Measurements from ENCODE around the gene BMAL1.

Gene BMAL1

GRCh38 chr11:13291800-13292199, 14.2 kb downstream of the BMAL1 start:
- no peak for DNase-seq (ENCODE audit: low spot score)

- DNase-seq (ENCODE audit: low spot score): no peak
Observed at GRCh38 chr11:13292970-13293369, 15.4 kb downstream of the BMAL1 start.

GRCh38 chr11:13294178-13294577, 16.6 kb downstream of the BMAL1 start:
- no peak for DNase-seq (ENCODE audit: low spot score)

GRCh38 chr11:13294771-13295579, 17.4 kb downstream of the BMAL1 start:
- no peak for DNase-seq (ENCODE audit: low spot score)

GRCh38 chr11:13297308-13297916, 19.8 kb downstream of the BMAL1 start:
- no peak for DNase-seq (ENCODE audit: low spot score)

GRCh38 chr11:13297917-13298356, 20.3 kb downstream of the BMAL1 start:
- no peak for DNase-seq (ENCODE audit: low spot score)

GRCh38 chr11:13298765-13299164, 21.2 kb downstream of the BMAL1 start:
- no peak for DNase-seq (ENCODE audit: low spot score)

GRCh38 chr11:13301522-13301921, 23.9 kb downstream of the BMAL1 start:
- DNase-seq (ENCODE audit: low spot score): no peak

GRCh38 chr11:13302420-13302958, 24.9 kb downstream of the BMAL1 start:
- DNase-seq (ENCODE audit: low spot score): no peak

GRCh38 chr11:13303668-13304649, 26.4 kb downstream of the BMAL1 start:
- DNase-seq (ENCODE audit: low spot score): no peak

GRCh38 chr11:13304655-13305335, 27.2 kb downstream of the BMAL1 start:
- DNase-seq (ENCODE audit: low spot score): no peak

- no peak for DNase-seq (ENCODE audit: low spot score)
Observed at GRCh38 chr11:13308704-13309103, 31.1 kb downstream of the BMAL1 start.

- DNase-seq (ENCODE audit: low spot score): no peak
Observed at GRCh38 chr11:13309156-13309555, 31.6 kb downstream of the BMAL1 start.

GRCh38 chr11:13310443-13310842, 32.9 kb downstream of the BMAL1 start:
- DNase-seq (ENCODE audit: low spot score): no peak

GRCh38 chr11:13311570-13311969, 34.0 kb downstream of the BMAL1 start:
- no peak for DNase-seq (ENCODE audit: low spot score)

- DNase-seq (ENCODE audit: low spot score): no peak
Observed at GRCh38 chr11:13313005-13313819, 35.6 kb downstream of the BMAL1 start.

- DNase-seq (ENCODE audit: low spot score): no peak
Observed at GRCh38 chr11:13314676-13315394, 37.2 kb downstream of the BMAL1 start.

- no peak for DNase-seq (ENCODE audit: low spot score)
Observed at GRCh38 chr11:13315517-13316432, 38.2 kb downstream of the BMAL1 start.

GRCh38 chr11:13316528-13316961, 39.0 kb downstream of the BMAL1 start:
- DNase-seq (ENCODE audit: low spot score): no peak

Measured in iPS-NIHi11 (cell line).